GM18858 (cell line): Measurements from ENCODE around the gene ITPR2.

Experiments used
- ATAC-seq: cut with Tn5 transposase; IDR thresholded peaks from one replicate; pipeline ENCODE4 v1.9.1; 2021; ENCODE audit not compliant: unreplicated experiment

The ITPR2 gene

GRCh38 chr12:26711072-26711471 is 121.9 kb downstream of the ITPR2 start:
- ATAC-seq, result no peak

GRCh38 chr12:26705851-26706250 is 127.1 kb downstream of the ITPR2 start:
- no peak for ATAC-seq

GRCh38 chr12:26704684-26705460 is 128.1 kb downstream of the ITPR2 start:
- no peak for ATAC-seq

- ATAC-seq, result no peak
Observed at GRCh38 chr12:26704214-26704613, 128.8 kb downstream of the ITPR2 start.

GRCh38 chr12:26702741-26703140 is 130.3 kb downstream of the ITPR2 start:
- no peak for ATAC-seq

GRCh38 chr12:26701604-26702215 is 131.3 kb downstream of the ITPR2 start:
- ATAC-seq, result no peak

GRCh38 chr12:26700430-26700829 is 132.6 kb downstream of the ITPR2 start:
- no peak for ATAC-seq

- ATAC-seq, result no peak
Observed at GRCh38 chr12:26699237-26699636, 133.8 kb downstream of the ITPR2 start.

- ATAC-seq, result no peak
Observed at GRCh38 chr12:26698186-26698585, 134.8 kb downstream of the ITPR2 start.

- no peak for ATAC-seq
Observed at GRCh38 chr12:26697217-26697616, 135.8 kb downstream of the ITPR2 start.

GRCh38 chr12:26696613-26697092 is 136.3 kb downstream of the ITPR2 start:
- no peak for ATAC-seq

- ATAC-seq, result no peak
Observed at GRCh38 chr12:26696048-26696612, 136.9 kb downstream of the ITPR2 start.

- ATAC-seq, result no peak
Observed at GRCh38 chr12:26694402-26694801, 138.6 kb downstream of the ITPR2 start.

GRCh38 chr12:26692407-26692806 is 140.6 kb downstream of the ITPR2 start:
- ATAC-seq, result no peak

- ATAC-seq, result no peak
Observed at GRCh38 chr12:26691234-26691970, 141.6 kb downstream of the ITPR2 start.

GRCh38 chr12:26690601-26691000 is 142.4 kb downstream of the ITPR2 start:
- ATAC-seq, result no peak

- ATAC-seq, result no peak
Observed at GRCh38 chr12:26689281-26689841, 143.6 kb downstream of the ITPR2 start.

GRCh38 chr12:26688344-26688904 is 144.6 kb downstream of the ITPR2 start:
- no peak for ATAC-seq

GRCh38 chr12:26686408-26686807 is 146.6 kb downstream of the ITPR2 start:
- ATAC-seq, result no peak

- ATAC-seq, result no peak
Observed at GRCh38 chr12:26684101-26684500, 148.9 kb downstream of the ITPR2 start.

- no peak for ATAC-seq
Observed at GRCh38 chr12:26683443-26683842, 149.6 kb downstream of the ITPR2 start.
